NB4 (cell line): ENCODE data around the gene OPCML.

ENCODE experiments used
- CTCF ChIP-seq: IDR thresholded peaks from one replicate; pipeline ENCODE4 v1.5.1; 2012; ENCODE audit warnings: low read depth, low read length
- POLR2A ChIP-seq: IDR thresholded peaks from 2 replicates; pipeline ENCODE4 v1.6.1; 2011; ENCODE audit warnings: mild to moderate bottlenecking; ENCODE audit not compliant: insufficient read length; ENCODE audit errors: extremely low read depth

GRCh38 chr11:133337951-133338418, 194.3 kb downstream of the OPCML start:
- TF ChIP-seq CTCF: no peak
- no peak for TF ChIP-seq POLR2A
